Body of pancreas (tissue), 4 donors: Measurements from ENCODE around the gene CCDC141.

Experiments
- POLR2A ChIP-seq, 3 donors: fragments of 450-650 bp; IDR thresholded peaks; one replicate each; pipeline ENCODE4 v1.6.1; 2016; ENCODE audit warnings: antibody characterized with exemption in 3 of 3, mild to moderate bottlenecking in 2 of 3
- TF ChIP-seq, protein P1 (sequence below), 7 experiments: fragments of 450-650 bp in 4 of 7; fragments of 200-600 bp in 3 of 7; sonication (generic) in 3 of 7; IDR thresholded peaks; one replicate each; pipeline ENCODE4 v1.5.1; 2016 to 2019; ENCODE audit warnings: antibody characterized with exemption in 7 of 7

DNA sequence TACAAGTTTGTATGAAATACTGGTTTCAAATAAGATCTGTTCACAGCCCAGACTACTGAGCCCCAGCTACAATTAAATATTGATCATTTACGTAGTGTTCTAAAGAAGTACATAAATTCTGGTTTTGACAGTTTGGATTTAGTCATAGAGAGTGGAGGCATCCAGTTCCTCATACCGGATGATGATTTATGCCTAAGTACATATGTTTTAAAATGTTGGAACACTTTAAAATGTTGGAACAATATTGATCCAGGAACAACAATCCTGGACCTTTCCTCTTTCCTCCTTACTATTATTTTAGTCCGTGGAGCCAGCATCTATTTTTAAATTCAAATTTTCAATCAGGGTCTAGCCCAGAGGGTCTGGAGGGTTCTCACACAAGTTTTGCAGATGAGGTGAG, 220.0 kb downstream of the CCDC141 start:
- TF ChIP-seq, protein P1, sequence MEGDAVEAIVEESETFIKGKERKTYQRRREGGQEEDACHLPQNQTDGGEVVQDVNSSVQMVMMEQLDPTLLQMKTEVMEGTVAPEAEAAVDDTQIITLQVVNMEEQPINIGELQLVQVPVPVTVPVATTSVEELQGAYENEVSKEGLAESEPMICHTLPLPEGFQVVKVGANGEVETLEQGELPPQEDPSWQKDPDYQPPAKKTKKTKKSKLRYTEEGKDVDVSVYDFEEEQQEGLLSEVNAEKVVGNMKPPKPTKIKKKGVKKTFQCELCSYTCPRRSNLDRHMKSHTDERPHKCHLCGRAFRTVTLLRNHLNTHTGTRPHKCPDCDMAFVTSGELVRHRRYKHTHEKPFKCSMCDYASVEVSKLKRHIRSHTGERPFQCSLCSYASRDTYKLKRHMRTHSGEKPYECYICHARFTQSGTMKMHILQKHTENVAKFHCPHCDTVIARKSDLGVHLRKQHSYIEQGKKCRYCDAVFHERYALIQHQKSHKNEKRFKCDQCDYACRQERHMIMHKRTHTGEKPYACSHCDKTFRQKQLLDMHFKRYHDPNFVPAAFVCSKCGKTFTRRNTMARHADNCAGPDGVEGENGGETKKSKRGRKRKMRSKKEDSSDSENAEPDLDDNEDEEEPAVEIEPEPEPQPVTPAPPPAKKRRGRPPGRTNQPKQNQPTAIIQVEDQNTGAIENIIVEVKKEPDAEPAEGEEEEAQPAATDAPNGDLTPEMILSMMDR (IDR thresholded peaks at IDR 0.05): no peak
- no peak for TF ChIP-seq POLR2A (IDR thresholded peaks at IDR 0.05)
